ENCODE measurements around the gene RFTN2. TPM values are rescaled to one million over a fixed set of nuclear protein-coding genes. Genes with fewer than 3 reads are reported as not detected.
"Not testable (repeated sequence)": the region's sequence is repeated elsewhere in the genome, so short reads cannot be mapped to it uniquely, and the experiment has no call there.

The RFTN2 gene
- total RNA-seq, 2 experiments from 2014 or later, result not detected

DNA sequence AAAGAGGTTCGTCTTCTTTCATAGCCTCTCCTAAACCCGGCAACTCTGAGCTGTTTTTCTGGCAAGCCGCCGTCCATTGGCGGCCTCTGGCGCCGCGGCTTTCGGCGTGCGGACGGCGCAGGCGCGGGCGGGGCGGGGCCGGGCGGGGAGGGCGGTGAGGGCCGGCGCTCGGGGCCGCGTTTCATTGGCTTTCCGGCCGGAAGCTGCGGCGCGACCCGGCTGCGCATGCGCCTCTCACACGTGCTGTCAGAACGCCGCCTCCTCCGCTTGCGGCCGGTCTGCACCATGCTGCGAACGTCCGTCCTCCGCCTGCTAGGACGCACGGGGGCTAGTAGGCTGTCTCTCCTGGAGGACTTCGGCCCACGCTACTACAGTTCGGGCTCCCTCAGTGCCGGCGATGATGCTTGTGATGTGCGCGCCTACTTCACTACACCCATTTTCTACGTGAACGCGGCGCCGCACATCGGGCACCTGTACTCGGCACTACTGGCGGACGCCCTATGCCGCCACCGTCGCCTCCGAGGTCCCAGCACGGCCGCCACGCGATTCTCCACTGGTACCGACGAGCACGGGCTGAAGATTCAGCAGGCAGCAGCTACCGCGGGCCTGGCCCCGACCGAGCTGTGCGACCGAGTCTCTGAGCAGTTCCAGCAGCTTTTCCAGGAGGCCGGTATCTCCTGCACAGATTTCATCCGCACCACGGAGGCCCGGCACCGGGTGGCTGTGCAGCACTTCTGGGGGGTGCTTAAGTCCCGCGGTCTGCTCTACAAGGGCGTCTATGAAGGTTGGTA, 29.9 kb upstream of the RFTN2 start, which contains the start of gene MARS2:
Gene MARS2 (plus strand): TSS at position 249 of the 791 bp plus-strand sequence. CDS start 37 bp downstream, at position 286.
- peak; percentile 94 for DNase-seq
- no peaks in the 10 kb centered on the region for H3K27me3 Mint-ChIP-seq
- peaks cover 17% of the 10 kb centered on the region for H3K36me3 Mint-ChIP-seq (ENCODE audit: low read depth)
- peaks cover 46% of the 10 kb centered on the region for H3K4me1 Mint-ChIP-seq
- H3K9me3 Mint-ChIP-seq, result no peaks in the 10 kb centered on the region
- POLR2A ChIA-PET, result interaction anchor here (0.6 to 3.5 kb wide), 20 partner anchors 11 to 905 kb away, joined by 3 to 35 read pairs (median 4); partner anchors contain the start of genes COQ10B, GTF3C3, HSPD1 and HSPE1
- H3K27ac Mint-ChIP-seq, result peak within 1 kb of the TSS; percentile 82
- CTCF ChIA-PET, result interaction anchor here (0.6 to 3.3 kb wide), 7 partner anchors 11 to 252 kb away, joined by 3 to 19 read pairs (median 3); partner anchors contain the start of gene COQ10B
- H3K4me3 Mint-ChIP-seq, result peak within 1 kb of the TSS; percentile 88

- Mint-ChIP-seq H3K36me3 (ENCODE audit: low read depth) (peaks cover 11% of the 10 kb centered on the region), H3K4me3 (peak overlapping the region; percentile 88), H3K4me1 (peaks cover 39% of the 10 kb centered on the region), H3K27me3 (no peaks in the 10 kb centered on the region), H3K27ac (peak overlapping the region; percentile 82), H3K9me3 (no peaks in the 10 kb centered on the region)
- CTCF ChIA-PET, result interaction anchor here (0.6 to 2.7 kb wide), 6 partner anchors 12 to 252 kb away, joined by 3 to 13 read pairs (median 3); partner anchors contain the start of gene COQ10B
- no peak for DNase-seq
- POLR2A ChIA-PET, result interaction anchor here (0.6 to 3.5 kb wide), 17 partner anchors 10 to 905 kb away, joined by 3 to 35 read pairs (median 4); partner anchors contain the start of genes COQ10B, GTF3C3, HSPD1 and HSPE1
Observed at GRCh38 chr2:197704434-197705120, 29.2 kb upstream of the RFTN2 start.

DNA sequence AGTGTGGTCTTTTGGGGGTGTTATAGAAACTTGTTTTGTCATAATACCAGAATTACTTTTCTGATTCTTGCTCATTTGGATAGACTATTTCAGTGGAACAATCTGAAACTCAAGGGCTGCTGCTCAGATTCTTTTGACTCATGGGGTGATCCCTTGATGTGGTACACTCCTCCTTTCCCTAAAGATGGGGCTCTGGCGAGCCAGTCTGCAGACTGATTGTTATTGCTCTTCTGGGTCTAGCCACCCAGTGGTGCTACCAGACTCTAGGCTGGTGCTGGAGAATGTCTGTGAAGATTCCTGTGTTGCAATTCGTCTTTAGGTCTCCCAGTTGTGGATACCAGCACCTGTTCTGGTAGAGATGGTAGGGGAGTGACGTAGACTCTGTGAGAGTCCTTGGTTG, 25.6 kb upstream of the RFTN2 start:
- POLR2A ChIA-PET, result no interaction called here
- peaks cover 20% of the 10 kb centered on the region for H3K4me1 Mint-ChIP-seq
- H3K27ac Mint-ChIP-seq, result no peak overlapping the region
- H3K9me3 Mint-ChIP-seq, result peaks cover 3% of the 10 kb centered on the region
- CTCF ChIA-PET, result no interaction called here
- DNase-seq, result no peak
- H3K4me3 Mint-ChIP-seq, result no peak overlapping the region
- no peaks in the 10 kb centered on the region for H3K27me3 Mint-ChIP-seq
- peaks cover 5% of the 10 kb centered on the region for H3K36me3 Mint-ChIP-seq (ENCODE audit: low read depth)

DNA sequence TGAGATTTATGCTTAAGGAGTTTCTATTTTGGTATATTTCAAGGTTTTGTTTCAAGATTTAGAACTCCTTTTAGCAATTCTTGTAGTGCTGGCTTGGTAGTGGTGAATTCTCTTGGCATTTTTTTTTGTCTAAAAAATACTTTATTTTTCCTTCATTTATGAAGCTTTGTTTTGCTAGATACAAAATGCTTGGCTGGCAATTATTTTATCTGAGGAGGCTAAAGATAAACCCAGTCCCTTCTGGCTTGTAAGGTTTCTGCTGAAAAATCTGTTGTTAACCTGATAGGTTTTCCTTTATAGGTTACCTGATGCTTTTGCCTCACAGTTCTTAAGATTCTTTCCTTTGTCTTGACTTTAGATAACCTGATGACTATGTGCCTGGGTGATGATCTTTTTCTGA, 24.3 kb upstream of the RFTN2 start:
- H3K27me3 Mint-ChIP-seq; DNase-seq; H3K9me3 Mint-ChIP-seq; H3K36me3 Mint-ChIP-seq (ENCODE audit: low read depth); POLR2A ChIA-PET; CTCF ChIA-PET; H3K27ac Mint-ChIP-seq; H3K4me3 Mint-ChIP-seq: not testable (repeated sequence)
- peaks cover 18% of the 10 kb centered on the region for H3K4me1 Mint-ChIP-seq

DNA sequence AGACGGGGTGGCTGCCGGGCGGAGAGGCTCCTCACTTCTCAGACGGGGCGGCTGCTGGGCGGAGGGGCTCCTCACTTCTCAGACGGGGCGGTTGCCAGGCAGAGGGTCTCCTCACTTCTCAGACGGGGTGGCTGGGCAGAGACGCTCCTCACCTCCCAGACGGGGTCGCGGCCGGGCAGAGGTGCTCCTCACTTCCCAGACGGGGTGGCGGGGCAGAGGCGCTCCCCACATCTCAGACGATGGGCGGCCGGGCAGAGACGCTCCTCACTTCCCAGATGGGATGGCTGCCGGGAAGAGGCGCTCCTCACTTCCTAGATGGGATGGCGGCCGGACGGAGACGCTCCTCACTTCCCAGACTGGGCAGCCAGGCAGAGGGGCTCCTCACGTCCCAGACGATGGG, 21.2 kb upstream of the RFTN2 start:
- H3K36me3 Mint-ChIP-seq (ENCODE audit: low read depth); H3K27me3 Mint-ChIP-seq; H3K27ac Mint-ChIP-seq; CTCF ChIA-PET; H3K9me3 Mint-ChIP-seq; H3K4me3 Mint-ChIP-seq; POLR2A ChIA-PET; DNase-seq: not testable (repeated sequence)
- H3K4me1 Mint-ChIP-seq, result peaks cover 16% of the 10 kb centered on the region

GRCh38 chr2:197695971-197696370, 20.6 kb upstream of the RFTN2 start:
- POLR2A ChIA-PET; H3K36me3 Mint-ChIP-seq (ENCODE audit: low read depth); H3K27ac Mint-ChIP-seq; DNase-seq; H3K27me3 Mint-ChIP-seq; H3K9me3 Mint-ChIP-seq; H3K4me3 Mint-ChIP-seq; CTCF ChIA-PET: not testable (repeated sequence)
- peaks cover 14% of the 10 kb centered on the region for H3K4me1 Mint-ChIP-seq

DNA sequence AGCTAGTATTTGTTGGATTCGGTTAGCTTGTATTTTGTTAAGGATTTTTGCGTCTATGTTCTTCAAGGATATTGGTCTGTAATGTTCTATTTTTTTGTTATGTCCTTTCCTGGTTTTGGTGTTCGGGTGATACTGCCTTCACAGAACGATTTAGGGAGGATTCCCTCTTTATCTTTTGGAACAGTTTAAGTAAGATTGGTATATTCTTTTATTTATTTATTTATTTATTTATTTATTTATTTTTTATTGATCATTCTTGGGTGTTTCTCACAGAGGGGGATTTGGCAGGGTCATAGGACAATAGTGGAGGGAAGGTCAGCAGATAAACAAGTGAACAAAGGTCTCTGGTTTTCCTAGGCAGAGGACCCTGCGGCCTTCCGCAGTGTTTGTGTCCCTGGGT, 19.8 kb upstream of the RFTN2 start:
- H3K27me3 Mint-ChIP-seq; DNase-seq; H3K27ac Mint-ChIP-seq; H3K9me3 Mint-ChIP-seq; POLR2A ChIA-PET; H3K36me3 Mint-ChIP-seq (ENCODE audit: low read depth); H3K4me3 Mint-ChIP-seq; CTCF ChIA-PET: not testable (repeated sequence)
- peaks cover 12% of the 10 kb centered on the region for H3K4me1 Mint-ChIP-seq

- Mint-ChIP-seq H3K27me3 (peaks cover 24% of the 10 kb centered on the region), H3K4me3 (no peak overlapping the region), H3K36me3 (ENCODE audit: low read depth) (no peaks in the 10 kb centered on the region), H3K4me1 (no peaks in the 10 kb centered on the region), H3K9me3 (no peaks in the 10 kb centered on the region), H3K27ac (no peak overlapping the region)
- ChIA-PET CTCF (no interaction called here), POLR2A (no interaction called here)
- no peak for DNase-seq
Observed at GRCh38 chr2:197677483-197677882, 2.1 kb upstream of the RFTN2 start.

- no peak overlapping the region for H3K27ac Mint-ChIP-seq
- H3K4me1 Mint-ChIP-seq, result no peaks in the 10 kb centered on the region
- no peaks in the 10 kb centered on the region for H3K36me3 Mint-ChIP-seq (ENCODE audit: low read depth)
- DNase-seq, result no peak
- CTCF ChIA-PET, result no interaction called here
- H3K27me3 Mint-ChIP-seq, result peaks cover 25% of the 10 kb centered on the region
- H3K4me3 Mint-ChIP-seq, result no peak overlapping the region
- POLR2A ChIA-PET, result no interaction called here
- no peaks in the 10 kb centered on the region for H3K9me3 Mint-ChIP-seq
Observed at GRCh38 chr2:197677056-197677455, 1.7 kb upstream of the RFTN2 start.

DNA sequence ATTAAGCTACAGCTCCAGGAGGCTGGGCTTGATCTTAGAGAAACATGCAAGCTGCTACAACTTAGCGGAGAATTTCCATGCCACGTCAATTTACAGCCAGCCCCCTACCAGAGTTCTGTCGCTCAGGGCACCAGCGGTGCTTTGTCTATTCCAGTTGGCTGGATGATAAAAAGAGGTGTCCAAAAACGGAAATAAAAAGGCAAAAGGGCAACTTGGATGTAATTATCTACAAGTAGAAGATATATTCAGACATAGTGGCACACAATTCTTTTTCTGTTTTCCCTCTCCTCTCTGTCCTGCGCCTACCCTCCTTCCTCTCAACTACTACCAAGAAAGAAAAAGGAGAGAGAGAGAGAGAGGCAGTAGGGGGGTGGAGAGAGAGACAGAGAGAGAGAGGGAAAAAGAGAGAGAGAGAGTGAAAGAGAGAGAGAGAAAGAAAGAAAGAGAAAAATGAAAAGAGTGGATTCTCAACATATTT, 363 bp upstream of the RFTN2 start:
- ChIA-PET CTCF (no interaction called here), POLR2A (no interaction called here)
- Mint-ChIP-seq H3K27ac (no peak overlapping the region), H3K4me1 (no peaks in the 10 kb centered on the region), H3K4me3 (no peak overlapping the region), H3K9me3 (no peaks in the 10 kb centered on the region), H3K36me3 (ENCODE audit: low read depth) (no peaks in the 10 kb centered on the region), H3K27me3 (peaks cover 27% of the 10 kb centered on the region)
- DNase-seq, result no peak

- Mint-ChIP-seq H3K36me3 (ENCODE audit: low read depth) (no peaks in the 10 kb centered on the region), H3K27ac (no peak overlapping the region), H3K4me1 (no peaks in the 10 kb centered on the region), H3K4me3 (no peak overlapping the region), H3K27me3 (peaks cover 26% of the 10 kb centered on the region), H3K9me3 (no peaks in the 10 kb centered on the region)
- POLR2A ChIA-PET, result interaction anchor here (0.6 kb wide), 1 partner anchor 140 kb away, joined by 3 read pairs; no protein-coding TSS in a partner anchor
- DNase-seq, result no peak
- CTCF ChIA-PET, result no interaction called here
Observed at GRCh38 chr2:197674591-197674990, 796 bp downstream of the RFTN2 start.

DNA sequence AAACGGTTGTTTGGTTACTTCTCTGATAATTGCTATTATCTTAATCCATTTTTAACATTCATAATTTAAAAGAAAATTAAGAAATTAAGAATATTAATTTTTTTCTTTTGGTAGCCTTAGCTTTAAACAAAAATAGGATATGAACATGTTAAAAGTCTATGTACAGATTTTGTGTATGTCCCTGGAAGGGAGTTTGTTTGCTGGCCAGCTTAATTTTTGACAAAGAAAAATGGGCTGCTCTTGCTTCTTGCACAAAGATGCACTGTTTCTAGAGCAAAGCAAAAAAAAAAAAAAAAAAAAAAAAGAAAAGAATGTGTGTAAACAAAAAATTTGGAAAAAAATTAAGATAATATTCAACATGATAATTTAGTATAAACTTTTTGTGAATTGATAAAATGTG, 1.3 kb downstream of the RFTN2 start:
- POLR2A ChIA-PET, result interaction anchor here (0.6 kb wide), 1 partner anchor 140 kb away, joined by 3 read pairs; no protein-coding TSS in a partner anchor
- peaks cover under 1% of the 10 kb centered on the region for H3K9me3 Mint-ChIP-seq
- H3K4me1 Mint-ChIP-seq, result no peaks in the 10 kb centered on the region
- no peak overlapping the region for H3K27ac Mint-ChIP-seq
- H3K27me3 Mint-ChIP-seq, result peaks cover 26% of the 10 kb centered on the region
- H3K4me3 Mint-ChIP-seq, result no peak overlapping the region
- CTCF ChIA-PET, result interaction anchor here (0.7 kb wide), 2 partner anchors 12 to 32 kb away, joined by 3 read pairs; no protein-coding TSS in a partner anchor
- no peak for DNase-seq
- no peaks in the 10 kb centered on the region for H3K36me3 Mint-ChIP-seq (ENCODE audit: low read depth)

DNA sequence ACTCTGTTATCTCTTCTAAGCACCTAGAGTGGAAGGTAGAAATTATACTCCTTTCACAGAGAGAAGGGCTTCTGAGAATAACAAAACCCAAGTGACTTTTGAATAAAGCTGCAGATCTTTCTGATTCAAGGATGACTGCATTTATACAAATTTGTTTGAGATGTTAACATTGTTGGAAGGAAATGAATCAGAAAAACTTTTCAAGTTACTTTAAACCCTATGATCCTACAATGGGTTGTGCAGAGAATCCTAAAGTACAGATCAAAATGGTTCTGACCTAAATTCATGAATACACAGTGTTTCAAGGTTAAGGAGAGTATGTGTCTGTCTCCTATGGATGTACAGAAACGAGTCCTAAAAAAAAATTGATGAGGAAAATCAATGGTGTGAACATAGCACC, 1.8 kb downstream of the RFTN2 start:
- peaks cover 3% of the 10 kb centered on the region for H3K9me3 Mint-ChIP-seq
- no peaks in the 10 kb centered on the region for H3K4me1 Mint-ChIP-seq
- no peak for DNase-seq
- H3K27ac Mint-ChIP-seq, result no peak overlapping the region
- peaks cover 25% of the 10 kb centered on the region for H3K27me3 Mint-ChIP-seq
- POLR2A ChIA-PET, result no interaction called here
- H3K36me3 Mint-ChIP-seq (ENCODE audit: low read depth), result no peaks in the 10 kb centered on the region
- H3K4me3 Mint-ChIP-seq, result no peak overlapping the region
- CTCF ChIA-PET, result interaction anchor here (0.7 kb wide), 2 partner anchors 11 to 32 kb away, joined by 3 read pairs; no protein-coding TSS in a partner anchor
